SK-N-MC (cell line): Measurements from ENCODE around the gene PTPRG.

Source experiments
- EZH2 ChIP-seq: fragments of 200-600 bp; sonication (generic); IDR thresholded peaks from one replicate; pipeline ENCODE4 v1.6.1; 2017; ENCODE audit warnings: antibody characterized with exemption
- POLR2AphosphoS5 ChIP-seq: IDR thresholded peaks from 2 replicates; pipeline ENCODE4 v1.6.1; 2012; ENCODE audit warnings: mild to moderate bottlenecking, low read depth, low read length, borderline replicate concordance

DNA sequence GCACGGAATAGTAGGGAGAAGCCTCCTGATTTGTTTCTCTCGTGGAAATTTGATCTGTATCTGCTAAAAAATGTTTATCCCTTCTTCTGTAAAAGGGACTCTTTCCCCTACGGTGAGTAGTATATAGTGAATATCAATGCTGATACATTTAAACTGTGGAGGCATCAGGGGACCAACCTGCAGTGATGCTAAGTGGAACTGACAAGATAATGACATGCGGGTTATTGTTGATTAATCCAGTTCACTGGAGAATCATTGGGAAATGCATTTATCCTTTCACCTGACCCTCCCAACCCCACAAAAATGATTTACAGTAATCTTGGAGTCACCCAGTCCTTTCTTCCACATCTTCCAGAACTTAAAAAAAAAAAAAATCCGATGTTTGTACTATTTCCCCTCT, 264.8 kb downstream of the PTPRG start:
- no peak for TF ChIP-seq EZH2
- no peak for TF ChIP-seq POLR2AphosphoS5
